ENCODE data around the gene CEP55. TPM values are rescaled to one million over a fixed set of nuclear protein-coding genes. Genes with fewer than 3 reads are reported as not detected.

Gene CEP55
- total RNA-seq, 2 experiments from 2014 or later, result 0.16 to 0.17 TPM

DNA sequence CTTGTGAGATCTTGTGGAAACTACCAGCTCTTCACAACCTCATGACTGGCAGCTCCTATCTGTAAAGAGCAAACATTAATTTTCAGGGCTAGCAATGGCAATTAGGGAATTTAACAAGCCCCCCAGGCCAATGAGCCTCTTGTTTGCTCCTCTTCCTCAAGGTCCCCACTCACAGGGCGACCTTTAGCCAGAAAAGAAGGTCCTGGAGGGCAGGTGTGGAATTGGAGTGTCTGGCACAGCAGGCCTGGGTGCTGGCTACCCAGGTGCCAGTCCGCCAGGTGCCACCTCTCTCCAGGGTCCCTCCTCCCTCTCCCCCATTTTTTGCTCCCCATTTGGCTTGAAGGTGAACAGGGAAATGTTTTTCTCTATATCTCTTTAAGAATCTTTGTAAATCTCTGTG is 1.9 kb upstream of the CEP55 start:
- H3K27ac Mint-ChIP-seq, result no peak overlapping the region
- Histone ChIP-seq H3K9me3 (ENCODE audit: control insufficient read depth in 1 of 2, insufficient read depth in 1 of 2, low read length in 2 of 2) (no peaks in the 10 kb centered on the region), H3K4me3 (ENCODE audit: low read length) (no peak overlapping the region), H3K36me3 (ENCODE audit: insufficient read depth, low read length) (no peaks in the 10 kb centered on the region), H3K4me1 (ENCODE audit: insufficient read depth, low read length) (peaks cover 17% of the 10 kb centered on the region), H3K27ac (ENCODE audit: low read depth in 1 of 2, low read length in 2 of 2) (no peak overlapping the region), H3K27me3 (ENCODE audit: control insufficient read depth in 1 of 2, insufficient read depth in 2 of 2, low read length in 2 of 2) (no peaks in the 10 kb centered on the region)
- peaks cover 4% of the 10 kb centered on the region for H3K4me1 Mint-ChIP-seq (ENCODE audit: low read depth)
- intact Hi-C loops (cut with DNase I, micrococcal nuclease), result loop anchor here in 1 of 2 experiments (10.0 kb wide), 3 partner anchors 900 to 1570 kb away; partner anchors contain the start of genes BTAF1, CPEB3, KIF11 and MARCHF5
- CTCF ChIA-PET, result no interaction called here
- POLR2A ChIA-PET, result no interaction called here
- H3K4me3 Mint-ChIP-seq, result peak overlapping the region; percentile 25
- peaks cover 5% of the 10 kb centered on the region for H3K36me3 Mint-ChIP-seq (ENCODE audit: low read depth)
- no peak for ATAC-seq (ENCODE audit: poor library complexity)
- TF ChIP-seq, protein P1, sequence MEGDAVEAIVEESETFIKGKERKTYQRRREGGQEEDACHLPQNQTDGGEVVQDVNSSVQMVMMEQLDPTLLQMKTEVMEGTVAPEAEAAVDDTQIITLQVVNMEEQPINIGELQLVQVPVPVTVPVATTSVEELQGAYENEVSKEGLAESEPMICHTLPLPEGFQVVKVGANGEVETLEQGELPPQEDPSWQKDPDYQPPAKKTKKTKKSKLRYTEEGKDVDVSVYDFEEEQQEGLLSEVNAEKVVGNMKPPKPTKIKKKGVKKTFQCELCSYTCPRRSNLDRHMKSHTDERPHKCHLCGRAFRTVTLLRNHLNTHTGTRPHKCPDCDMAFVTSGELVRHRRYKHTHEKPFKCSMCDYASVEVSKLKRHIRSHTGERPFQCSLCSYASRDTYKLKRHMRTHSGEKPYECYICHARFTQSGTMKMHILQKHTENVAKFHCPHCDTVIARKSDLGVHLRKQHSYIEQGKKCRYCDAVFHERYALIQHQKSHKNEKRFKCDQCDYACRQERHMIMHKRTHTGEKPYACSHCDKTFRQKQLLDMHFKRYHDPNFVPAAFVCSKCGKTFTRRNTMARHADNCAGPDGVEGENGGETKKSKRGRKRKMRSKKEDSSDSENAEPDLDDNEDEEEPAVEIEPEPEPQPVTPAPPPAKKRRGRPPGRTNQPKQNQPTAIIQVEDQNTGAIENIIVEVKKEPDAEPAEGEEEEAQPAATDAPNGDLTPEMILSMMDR (IDR thresholded peaks at IDR 0.05), result no peak
- H3K9me3 Mint-ChIP-seq, result no peaks in the 10 kb centered on the region
- peaks cover 5% of the 10 kb centered on the region for H3K27me3 Mint-ChIP-seq
- DNase-seq, result no peak

DNA sequence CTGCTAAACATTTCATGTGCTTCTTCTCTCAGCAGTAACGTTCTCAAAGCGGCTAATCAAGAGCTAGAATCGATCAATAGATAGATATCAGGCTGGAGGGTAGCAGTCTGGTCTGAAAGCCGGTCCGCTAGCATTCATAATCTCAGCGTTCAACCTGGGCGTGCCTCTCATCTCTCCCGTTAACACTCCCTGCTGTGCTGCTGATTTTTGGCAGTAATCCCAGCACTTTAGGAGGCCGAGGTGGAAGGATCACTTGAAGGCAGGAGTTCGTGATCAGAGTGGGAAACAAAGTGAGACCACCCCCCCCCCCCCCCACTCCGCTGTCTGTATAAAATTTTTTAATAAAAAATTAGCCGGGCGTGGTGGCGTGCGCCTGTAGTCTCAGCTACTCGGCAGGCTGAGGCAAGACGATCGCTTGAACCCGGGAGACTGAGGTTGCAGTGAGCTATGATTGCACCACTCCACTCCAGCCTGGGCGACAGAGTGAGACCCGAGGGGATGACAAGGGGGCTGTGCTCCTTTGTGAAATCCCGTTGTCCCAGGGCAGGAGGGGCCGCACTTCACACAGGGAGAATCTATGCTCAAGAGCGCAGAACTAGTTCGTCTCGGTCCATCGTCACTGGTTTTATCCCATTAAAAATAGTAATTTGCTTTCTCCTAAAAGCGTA is 624 bp upstream of the CEP55 start:
- Histone ChIP-seq H3K27ac (ENCODE audit: low read depth in 1 of 2, low read length in 2 of 2) (no peak overlapping the region), H3K4me3 (ENCODE audit: low read length) (peak overlapping the region; percentile 95), H3K9me3 (ENCODE audit: control insufficient read depth in 1 of 2, insufficient read depth in 1 of 2, low read length in 2 of 2) (no peaks in the 10 kb centered on the region), H3K27me3 (ENCODE audit: control insufficient read depth in 1 of 2, insufficient read depth in 2 of 2, low read length in 2 of 2) (no peaks in the 10 kb centered on the region), H3K4me1 (ENCODE audit: insufficient read depth, low read length) (peaks cover 17% of the 10 kb centered on the region), H3K36me3 (ENCODE audit: insufficient read depth, low read length) (no peaks in the 10 kb centered on the region)
- Mint-ChIP-seq H3K27me3 (peaks cover 5% of the 10 kb centered on the region), H3K27ac (peak overlapping the region; percentile 46), H3K4me3 (peak overlapping the region; percentile 95), H3K36me3 (ENCODE audit: low read depth) (peaks cover 5% of the 10 kb centered on the region), H3K9me3 (no peaks in the 10 kb centered on the region), H3K4me1 (ENCODE audit: low read depth) (peaks cover 4% of the 10 kb centered on the region)
- TF ChIP-seq, protein P1 (IDR thresholded peaks at IDR 0.05), result no peak
- ATAC-seq (ENCODE audit: poor library complexity) (peak; percentile 18), DNase-seq (peak in 6 of 14 experiments; percentile 6 to 29 (median 19))
- intact Hi-C loops (cut with DNase I, micrococcal nuclease), result loop anchor here (5.0 to 10.0 kb wide), 7 partner anchors 118 to 1571 kb away; partner anchors contain the start of genes BTAF1 (in 1 of the 2), CPEB3 (in 1 of the 2), EXOC6 (in 1 of the 2) and KIF11 (in 1 of the 2)
- ChIA-PET CTCF (interaction anchor here (0.6 to 1.6 kb wide), 5 partner anchors 13 to 692 kb away, joined by 3 to 9 read pairs (median 4); partner anchors contain the start of gene MYOF), POLR2A (interaction anchor here (0.7 to 1.6 kb wide), 5 partner anchors 11 to 1772 kb away, joined by 4 to 6 read pairs (median 4); partner anchors contain the start of gene EXOC6)

DNA sequence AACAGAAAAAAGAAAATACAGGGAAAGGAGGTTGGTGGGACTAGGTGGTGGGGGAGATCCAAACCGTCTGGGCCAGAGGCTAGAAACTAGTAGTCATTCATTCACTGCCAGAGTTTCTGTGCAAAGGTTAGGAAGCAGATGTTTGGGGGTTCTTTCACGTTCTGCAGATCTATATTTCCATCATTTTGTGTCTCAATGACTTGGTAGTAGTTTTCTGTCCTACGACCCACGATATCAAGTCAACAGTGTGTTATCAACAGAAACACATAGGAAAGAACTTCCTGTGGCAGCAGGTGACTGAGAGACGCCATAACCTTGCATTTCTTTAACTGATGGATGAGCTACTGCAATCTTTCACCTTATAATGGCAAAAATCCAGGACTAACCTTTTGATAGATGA is 1.8 kb downstream of the CEP55 start:
- Histone ChIP-seq H3K4me3 (ENCODE audit: low read length) (no peak overlapping the region), H3K9me3 (ENCODE audit: control insufficient read depth in 1 of 2, insufficient read depth in 1 of 2, low read length in 2 of 2) (no peaks in the 10 kb centered on the region), H3K27me3 (ENCODE audit: control insufficient read depth in 1 of 2, insufficient read depth in 2 of 2, low read length in 2 of 2) (no peaks in the 10 kb centered on the region), H3K4me1 (ENCODE audit: insufficient read depth, low read length) (peaks cover 17% of the 10 kb centered on the region), H3K36me3 (ENCODE audit: insufficient read depth, low read length) (no peaks in the 10 kb centered on the region), H3K27ac (ENCODE audit: low read depth in 1 of 2, low read length in 2 of 2) (no peak overlapping the region)
- intact Hi-C loops (cut with DNase I, micrococcal nuclease), result loop anchor here (2.0 to 10.0 kb wide), 8 partner anchors 121 to 1573 kb away; partner anchors contain the start of genes BTAF1 (in 1 of the 2), CPEB3 (in 1 of the 2), EXOC6 (in 1 of the 2) and FRA10AC1 (in 1 of the 2)
- peak overlapping the region; percentile 32 for H3K27ac Mint-ChIP-seq
- DNase-seq (peak in 1 of 14 experiments; percentile 7), ATAC-seq (ENCODE audit: poor library complexity) (no peak)
- H3K36me3 Mint-ChIP-seq (ENCODE audit: low read depth), result peaks cover 5% of the 10 kb centered on the region
- no peaks in the 10 kb centered on the region for H3K27me3 Mint-ChIP-seq
- CTCF ChIA-PET, result interaction anchor here (1.3 kb wide), 1 partner anchor 122 kb away, joined by 4 read pairs; no protein-coding TSS in a partner anchor
- peaks cover 17% of the 10 kb centered on the region for H3K4me1 Mint-ChIP-seq (ENCODE audit: low read depth)
- peak overlapping the region; percentile 79 for H3K4me3 Mint-ChIP-seq
- no peaks in the 10 kb centered on the region for H3K9me3 Mint-ChIP-seq
- POLR2A ChIA-PET, result no interaction called here
- TF ChIP-seq, protein P1 (IDR thresholded peaks at IDR 0.05), result no peak
